ENCODE measurements around the gene GPC6. TPM values are rescaled to one million over a fixed set of nuclear protein-coding genes. Genes with fewer than 3 reads are reported as not detected.

GPC6 gene
- polyA plus RNA-seq, 1 donor, result 26.7 TPM

GRCh38 chr13:94143624-94144350, 917.2 kb downstream of the GPC6 start:
- WGBS (ENCODE audit: insufficient coverage, low lambda C conversion rate), result 93% methylated on average over 4 of the region's 11 CpGs
- Histone ChIP-seq H3K27me3 (ENCODE audit: control insufficient read depth, insufficient read depth, low read length) (no peaks in the 10 kb centered on the region), H3K4me3 (ENCODE audit: low read length) (no peak overlapping the region), H3K27ac (ENCODE audit: low read length) (no peak overlapping the region), H3K36me3 (ENCODE audit: control insufficient read depth, insufficient read depth, low read length) (no peaks in the 10 kb centered on the region), H3K4me1 (ENCODE audit: control insufficient read depth, insufficient read depth, low read length) (peaks cover 8% of the 10 kb centered on the region), H3K9me3 (ENCODE audit: control insufficient read depth, low read depth, low read length) (no peaks in the 10 kb centered on the region)
- no peak for DNase-seq

GRCh38 chr13:94145966-94146365, 919.4 kb downstream of the GPC6 start:
- DNase-seq, result peak; percentile 58 to 78
- no peak overlapping the region for H3K4me3 ChIP-seq (ENCODE audit: low read length)
- 35% methylated on average over 2 of the region's 2 CpGs for WGBS (ENCODE audit: insufficient coverage, low lambda C conversion rate)
- H3K27me3 ChIP-seq (ENCODE audit: control insufficient read depth, insufficient read depth, low read length), result no peaks in the 10 kb centered on the region
- no peaks in the 10 kb centered on the region for H3K9me3 ChIP-seq (ENCODE audit: control insufficient read depth, low read depth, low read length)
- peaks cover 8% of the 10 kb centered on the region for H3K4me1 ChIP-seq (ENCODE audit: control insufficient read depth, insufficient read depth, low read length)
- H3K27ac ChIP-seq (ENCODE audit: low read length), result peak overlapping the region; percentile 48
- H3K36me3 ChIP-seq (ENCODE audit: control insufficient read depth, insufficient read depth, low read length), result no peaks in the 10 kb centered on the region

GRCh38 chr13:94153586-94153985, 927.0 kb downstream of the GPC6 start:
- Histone ChIP-seq H3K4me3 (ENCODE audit: low read length) (no peak overlapping the region), H3K36me3 (ENCODE audit: control insufficient read depth, insufficient read depth, low read length) (no peaks in the 10 kb centered on the region), H3K27ac (ENCODE audit: low read length) (no peak overlapping the region), H3K9me3 (ENCODE audit: control insufficient read depth, low read depth, low read length) (no peaks in the 10 kb centered on the region), H3K4me1 (ENCODE audit: control insufficient read depth, insufficient read depth, low read length) (no peaks in the 10 kb centered on the region), H3K27me3 (ENCODE audit: control insufficient read depth, insufficient read depth, low read length) (no peaks in the 10 kb centered on the region)
- no peak for DNase-seq
- WGBS (ENCODE audit: insufficient coverage, low lambda C conversion rate), result no CpG with 5 or more reads among the region's 2 CpGs

- WGBS (ENCODE audit: insufficient coverage, low lambda C conversion rate), result no CpG with 5 or more reads among the region's 2 CpGs
Observed at GRCh38 chr13:94154367-94154766, 927.8 kb downstream of the GPC6 start.

GRCh38 chr13:94157705-94158218, 931.2 kb downstream of the GPC6 start:
- Histone ChIP-seq H3K4me1 (ENCODE audit: control insufficient read depth, insufficient read depth, low read length) (no peaks in the 10 kb centered on the region), H3K27me3 (ENCODE audit: control insufficient read depth, insufficient read depth, low read length) (no peaks in the 10 kb centered on the region), H3K9me3 (ENCODE audit: control insufficient read depth, low read depth, low read length) (no peaks in the 10 kb centered on the region), H3K4me3 (ENCODE audit: low read length) (no peak overlapping the region), H3K36me3 (ENCODE audit: control insufficient read depth, insufficient read depth, low read length) (no peaks in the 10 kb centered on the region), H3K27ac (ENCODE audit: low read length) (no peak overlapping the region)
- 100% methylated on average over 1 of the region's 2 CpGs for WGBS (ENCODE audit: insufficient coverage, low lambda C conversion rate)
- DNase-seq, result no peak

More at GRCh38 chr13:94154367-94154766, 927.8 kb downstream of the GPC6 start:
- H3K4me1 ChIP-seq (ENCODE audit: control insufficient read depth, insufficient read depth, low read length), result no peaks in the 10 kb centered on the region
- H3K9me3 ChIP-seq (ENCODE audit: control insufficient read depth, low read depth, low read length), result no peaks in the 10 kb centered on the region
- H3K27ac ChIP-seq (ENCODE audit: low read length), result no peak overlapping the region
- H3K27me3 ChIP-seq (ENCODE audit: control insufficient read depth, insufficient read depth, low read length), result no peaks in the 10 kb centered on the region
- no peak overlapping the region for H3K4me3 ChIP-seq (ENCODE audit: low read length)
- no peak for DNase-seq
- no peaks in the 10 kb centered on the region for H3K36me3 ChIP-seq (ENCODE audit: control insufficient read depth, insufficient read depth, low read length)

GRCh38 chr13:94160875-94161274, 934.3 kb downstream of the GPC6 start:
- 100% methylated on average over 1 of the region's 2 CpGs for WGBS (ENCODE audit: insufficient coverage, low lambda C conversion rate)

GRCh38 chr13:94162289-94162688, 935.7 kb downstream of the GPC6 start:
- no CpG with 5 or more reads among the region's 2 CpGs for WGBS (ENCODE audit: insufficient coverage, low lambda C conversion rate)

More at GRCh38 chr13:94160875-94161274, 934.3 kb downstream of the GPC6 start:
- no peaks in the 10 kb centered on the region for H3K36me3 ChIP-seq (ENCODE audit: control insufficient read depth, insufficient read depth, low read length)
- H3K4me1 ChIP-seq (ENCODE audit: control insufficient read depth, insufficient read depth, low read length), result no peaks in the 10 kb centered on the region
- H3K4me3 ChIP-seq (ENCODE audit: low read length), result no peak overlapping the region
- H3K9me3 ChIP-seq (ENCODE audit: control insufficient read depth, low read depth, low read length), result no peaks in the 10 kb centered on the region
- no peak for DNase-seq
- no peak overlapping the region for H3K27ac ChIP-seq (ENCODE audit: low read length)
- no peaks in the 10 kb centered on the region for H3K27me3 ChIP-seq (ENCODE audit: control insufficient read depth, insufficient read depth, low read length)

GRCh38 chr13:94163535-94163934, 936.9 kb downstream of the GPC6 start:
- H3K27ac ChIP-seq (ENCODE audit: low read length), result no peak overlapping the region
- WGBS (ENCODE audit: insufficient coverage, low lambda C conversion rate), result no CpG with 5 or more reads among the region's 1 CpG
- H3K27me3 ChIP-seq (ENCODE audit: control insufficient read depth, insufficient read depth, low read length), result no peaks in the 10 kb centered on the region

More at GRCh38 chr13:94162289-94162688, 935.7 kb downstream of the GPC6 start:
- Histone ChIP-seq H3K4me3 (ENCODE audit: low read length) (no peak overlapping the region), H3K27ac (ENCODE audit: low read length) (no peak overlapping the region), H3K36me3 (ENCODE audit: control insufficient read depth, insufficient read depth, low read length) (no peaks in the 10 kb centered on the region), H3K27me3 (ENCODE audit: control insufficient read depth, insufficient read depth, low read length) (no peaks in the 10 kb centered on the region), H3K9me3 (ENCODE audit: control insufficient read depth, low read depth, low read length) (no peaks in the 10 kb centered on the region), H3K4me1 (ENCODE audit: control insufficient read depth, insufficient read depth, low read length) (no peaks in the 10 kb centered on the region)
- no peak for DNase-seq

GRCh38 chr13:94168783-94169453, 942.3 kb downstream of the GPC6 start:
- DNase-seq, result no peak

More at GRCh38 chr13:94163535-94163934, 936.9 kb downstream of the GPC6 start:
- Histone ChIP-seq H3K36me3 (ENCODE audit: control insufficient read depth, insufficient read depth, low read length) (no peaks in the 10 kb centered on the region), H3K9me3 (ENCODE audit: control insufficient read depth, low read depth, low read length) (no peaks in the 10 kb centered on the region), H3K4me3 (ENCODE audit: low read length) (no peak overlapping the region), H3K4me1 (ENCODE audit: control insufficient read depth, insufficient read depth, low read length) (no peaks in the 10 kb centered on the region)
- no peak for DNase-seq

GRCh38 chr13:94169454-94170144, 943.0 kb downstream of the GPC6 start:
- H3K9me3 ChIP-seq (ENCODE audit: control insufficient read depth, low read depth, low read length), result no peaks in the 10 kb centered on the region
- WGBS (ENCODE audit: insufficient coverage, low lambda C conversion rate), result 82% methylated on average over 2 of the region's 5 CpGs
- H3K27ac ChIP-seq (ENCODE audit: low read length), result no peak overlapping the region
- H3K36me3 ChIP-seq (ENCODE audit: control insufficient read depth, insufficient read depth, low read length), result no peaks in the 10 kb centered on the region
- DNase-seq, result no peak
- H3K27me3 ChIP-seq (ENCODE audit: control insufficient read depth, insufficient read depth, low read length), result no peaks in the 10 kb centered on the region
- H3K4me3 ChIP-seq (ENCODE audit: low read length), result no peak overlapping the region
- no peaks in the 10 kb centered on the region for H3K4me1 ChIP-seq (ENCODE audit: control insufficient read depth, insufficient read depth, low read length)

More at GRCh38 chr13:94168783-94169453, 942.3 kb downstream of the GPC6 start:
- H3K9me3 ChIP-seq (ENCODE audit: control insufficient read depth, low read depth, low read length), result no peaks in the 10 kb centered on the region
- H3K27ac ChIP-seq (ENCODE audit: low read length), result no peak overlapping the region
- H3K4me1 ChIP-seq (ENCODE audit: control insufficient read depth, insufficient read depth, low read length), result no peaks in the 10 kb centered on the region
- WGBS (ENCODE audit: insufficient coverage, low lambda C conversion rate), result no CpG with 5 or more reads among the region's 9 CpGs
- H3K4me3 ChIP-seq (ENCODE audit: low read length), result no peak overlapping the region
- H3K36me3 ChIP-seq (ENCODE audit: control insufficient read depth, insufficient read depth, low read length), result no peaks in the 10 kb centered on the region
- no peaks in the 10 kb centered on the region for H3K27me3 ChIP-seq (ENCODE audit: control insufficient read depth, insufficient read depth, low read length)
